Hypothalamus (tissue), 51 donors: ENCODE results near the gene RIMBP3B.
"Not testable (repeated sequence)": the region's sequence is repeated elsewhere in the genome, so short reads cannot be mapped to it uniquely, and the experiment has no call there.

Source experiments
- DNase-seq, 51 donors: peaks; one replicate each; lab custom pipeline; 2025; lab: John Stamatoyannopoulos, UW

The RIMBP3B gene

GRCh38 chr22:21407792-21408191, 24.2 kb downstream of the RIMBP3B start:
- not testable (repeated sequence) for DNase-seq

GRCh38 chr22:21416375-21416774, 32.8 kb downstream of the RIMBP3B start:
- DNase-seq, result not testable (repeated sequence)

DNA sequence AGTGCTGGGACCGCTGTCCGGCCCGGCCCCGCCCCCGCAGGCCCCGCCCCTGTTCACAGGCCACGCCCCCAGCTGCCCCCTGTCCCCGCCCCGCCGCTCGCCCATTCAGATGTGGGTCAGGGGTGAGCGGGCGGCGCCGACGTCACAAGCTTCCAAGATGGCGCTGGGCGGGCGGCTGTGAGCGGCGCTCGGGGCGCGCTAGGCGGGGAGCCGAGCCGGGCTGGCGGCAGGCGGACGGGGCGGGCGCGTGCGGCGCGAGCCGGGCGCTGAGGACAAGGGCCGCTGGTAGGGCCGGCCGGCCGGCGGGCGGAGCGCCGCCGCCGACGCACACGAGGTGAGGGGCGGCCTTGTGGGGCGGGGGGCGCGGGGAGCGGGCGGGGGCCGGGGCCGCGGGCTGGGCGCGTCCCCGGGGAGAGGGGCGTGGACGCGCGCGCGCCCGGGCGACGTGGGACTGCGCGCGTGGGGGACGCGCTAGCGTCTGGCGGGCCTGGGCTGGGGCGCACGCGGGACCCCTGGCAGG, 33.7 kb downstream of the RIMBP3B start, which contains the start of gene HIC2:
TSS of gene HIC2 (plus strand) at position 145 of the 520 bp plus-strand sequence. CDS start 25,461 bp downstream, outside the sequence.
- DNase-seq, result not testable (repeated sequence)

- not testable (repeated sequence) for DNase-seq
These were observed 34.3 kb downstream of the RIMBP3B start for GRCh38 chr22:21417853-21418252.

GRCh38 chr22:21418974-21419638, 35.6 kb downstream of the RIMBP3B start:
- DNase-seq, result not testable (repeated sequence)

- DNase-seq, result not testable (repeated sequence)
These were observed 36.7 kb downstream of the RIMBP3B start for GRCh38 chr22:21420180-21420763.

- not testable (repeated sequence) for DNase-seq
These were observed 40.6 kb downstream of the RIMBP3B start for GRCh38 chr22:21424084-21424709.

DNA sequence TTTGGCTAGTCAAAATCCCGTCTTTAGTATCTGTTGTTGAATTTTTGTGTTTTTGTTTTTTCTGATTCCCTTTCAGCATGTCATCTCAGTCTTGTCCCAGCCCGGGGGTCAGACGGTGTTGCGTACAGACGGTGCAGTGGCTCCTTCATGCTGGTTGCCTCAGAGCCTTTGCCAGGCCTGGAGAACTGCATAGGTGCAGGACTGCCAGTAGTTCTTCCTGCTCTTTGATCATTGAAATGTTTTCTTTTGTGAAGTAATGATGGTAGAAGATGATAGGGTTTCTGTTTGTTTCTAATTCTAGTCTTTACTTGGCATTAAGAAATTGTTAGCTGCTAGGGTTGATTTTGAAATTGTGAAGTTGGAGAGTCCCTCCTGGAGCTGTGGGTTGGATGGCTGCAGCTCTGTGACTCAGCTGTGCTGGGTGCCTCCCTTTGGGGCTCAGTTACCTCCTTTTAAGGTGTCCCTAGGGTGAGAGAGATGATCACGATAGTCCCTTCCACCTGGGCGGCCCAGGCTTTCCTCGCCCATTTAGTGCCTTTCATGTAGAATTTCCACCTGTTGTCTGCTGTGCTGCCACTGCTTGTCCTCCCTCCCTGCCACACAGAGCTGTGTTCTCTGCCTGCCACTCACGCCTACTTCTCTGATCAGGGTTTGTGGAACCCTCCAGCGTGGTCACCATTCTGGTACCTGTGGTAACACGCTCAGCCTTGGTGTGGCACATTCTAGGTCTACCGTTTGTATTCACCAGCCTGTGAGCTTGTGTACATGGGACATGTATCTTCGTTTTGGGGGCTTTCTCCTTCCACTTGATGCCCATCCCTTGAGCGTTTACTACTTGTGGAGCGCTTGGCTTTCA, 51.1 kb downstream of the RIMBP3B start:
- not testable (repeated sequence) for DNase-seq

DNA sequence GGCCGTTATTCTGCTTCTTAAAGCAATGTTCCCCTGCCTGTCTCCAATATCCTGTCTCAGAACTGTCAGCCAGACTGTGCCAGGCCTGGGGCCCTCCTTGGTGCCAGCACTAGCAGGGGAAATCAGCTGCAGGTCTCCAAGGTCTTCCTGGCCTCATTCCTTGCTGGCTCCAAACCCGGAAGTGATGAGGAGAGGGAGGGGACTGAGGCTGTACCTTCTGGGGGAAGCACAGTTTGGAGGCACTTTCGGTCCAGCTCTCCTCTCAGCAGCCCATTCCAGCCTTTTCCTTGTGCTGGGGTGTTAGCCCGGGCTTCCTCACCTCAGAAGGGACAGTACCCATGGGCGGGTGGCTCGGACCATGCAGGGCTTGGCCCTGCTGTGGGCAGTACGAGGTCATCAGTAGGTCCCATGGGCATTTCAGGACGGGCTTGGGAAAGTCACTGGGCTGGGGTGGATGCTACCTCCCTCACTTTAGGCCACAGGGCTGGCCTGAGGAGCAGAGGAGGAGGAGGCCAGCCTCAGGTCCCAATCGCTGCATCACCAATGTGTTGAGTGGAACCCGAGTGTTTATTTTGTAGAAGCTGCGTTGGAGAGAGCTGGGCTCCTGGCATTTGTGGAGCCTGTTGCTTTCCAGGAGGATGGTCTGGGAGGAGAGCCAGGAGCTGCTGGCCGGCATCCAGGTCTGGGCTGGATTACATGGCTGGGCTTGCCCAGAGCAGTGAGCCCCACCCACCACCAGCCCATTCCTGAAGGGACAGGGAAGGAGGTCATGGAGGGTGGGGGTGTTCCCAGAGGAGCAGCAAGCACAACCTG, 52.7 kb downstream of the RIMBP3B start:
- DNase-seq, result not testable (repeated sequence)

- not testable (repeated sequence) for DNase-seq
These were observed 54.5 kb downstream of the RIMBP3B start for GRCh38 chr22:21438013-21438412.
